Measurements from ENCODE around the gene CFDP1. TPM values are rescaled to one million over a fixed set of nuclear protein-coding genes. Genes with fewer than 3 reads are reported as not detected.
A peak's percentile ranks its signal among the peaks of the same experiment; 100 is the strongest.

The CFDP1 gene
- total RNA-seq, 1 experiment from 2014 or later = 44.7 TPM

DNA sequence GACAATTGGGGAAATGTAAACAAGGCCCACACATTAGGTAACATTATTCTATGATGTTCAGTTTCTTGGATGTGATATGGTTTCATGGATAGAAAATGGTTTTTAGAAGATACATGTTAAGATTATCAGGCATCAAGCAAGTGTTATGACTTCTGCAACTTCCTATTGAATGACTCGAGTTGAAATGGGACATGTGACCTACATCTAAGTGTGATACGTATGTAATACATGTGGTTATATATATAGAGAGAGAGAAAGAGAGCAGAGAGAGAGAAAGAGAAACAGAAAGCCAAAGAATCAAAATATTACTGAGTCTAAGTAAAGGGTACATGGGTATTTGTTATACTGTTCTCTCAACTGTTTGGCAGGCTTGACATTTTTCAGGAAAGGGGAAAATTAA, 29.5 kb upstream of the CFDP1 start:
- Mint-ChIP-seq H3K4me3 (ENCODE audit: unreplicated experiment) (peak overlapping the region; percentile 95), H3K27me3 (ENCODE audit: insufficient read depth, unreplicated experiment) (no peaks in the 10 kb centered on the region), H3K9me3 (ENCODE audit: unreplicated experiment) (no peaks in the 10 kb centered on the region), H3K36me3 (ENCODE audit: insufficient read depth, unreplicated experiment) (peaks cover 23% of the 10 kb centered on the region), H3K4me1 (ENCODE audit: insufficient read depth, unreplicated experiment) (peaks cover 37% of the 10 kb centered on the region), H3K27ac (ENCODE audit: low read depth, unreplicated experiment) (peak overlapping the region; percentile 92)
- POLR2A ChIA-PET = interaction anchor here (0.6 to 1.7 kb wide), 6 partner anchors 20 to 213 kb away, joined by 3 to 22 read pairs (median 3); partner anchors contain the start of gene CFDP1
- intact Hi-C loops (cut with micrococcal nuclease) = no loop called here
- CTCF ChIA-PET = interaction anchor here (0.6 to 1.1 kb wide), 2 partner anchors 19 to 55 kb away, joined by 3 to 4 read pairs; no protein-coding TSS in a partner anchor
- TF ChIP-seq, protein P1, sequence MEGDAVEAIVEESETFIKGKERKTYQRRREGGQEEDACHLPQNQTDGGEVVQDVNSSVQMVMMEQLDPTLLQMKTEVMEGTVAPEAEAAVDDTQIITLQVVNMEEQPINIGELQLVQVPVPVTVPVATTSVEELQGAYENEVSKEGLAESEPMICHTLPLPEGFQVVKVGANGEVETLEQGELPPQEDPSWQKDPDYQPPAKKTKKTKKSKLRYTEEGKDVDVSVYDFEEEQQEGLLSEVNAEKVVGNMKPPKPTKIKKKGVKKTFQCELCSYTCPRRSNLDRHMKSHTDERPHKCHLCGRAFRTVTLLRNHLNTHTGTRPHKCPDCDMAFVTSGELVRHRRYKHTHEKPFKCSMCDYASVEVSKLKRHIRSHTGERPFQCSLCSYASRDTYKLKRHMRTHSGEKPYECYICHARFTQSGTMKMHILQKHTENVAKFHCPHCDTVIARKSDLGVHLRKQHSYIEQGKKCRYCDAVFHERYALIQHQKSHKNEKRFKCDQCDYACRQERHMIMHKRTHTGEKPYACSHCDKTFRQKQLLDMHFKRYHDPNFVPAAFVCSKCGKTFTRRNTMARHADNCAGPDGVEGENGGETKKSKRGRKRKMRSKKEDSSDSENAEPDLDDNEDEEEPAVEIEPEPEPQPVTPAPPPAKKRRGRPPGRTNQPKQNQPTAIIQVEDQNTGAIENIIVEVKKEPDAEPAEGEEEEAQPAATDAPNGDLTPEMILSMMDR (IDR thresholded peaks at IDR 0.05; ENCODE audit: unreplicated experiment) = no peak
- BruUV-seq (replicated peaks) = no TSS peak
- DNase-seq (ENCODE audit: unreplicated experiment) = no peak

- no peaks in the 10 kb centered on the region for H3K9me3 Mint-ChIP-seq (ENCODE audit: unreplicated experiment)
- intact Hi-C loops (cut with micrococcal nuclease) = no loop called here
- H3K36me3 Mint-ChIP-seq (ENCODE audit: insufficient read depth, unreplicated experiment) = peaks cover 23% of the 10 kb centered on the region
- H3K27ac Mint-ChIP-seq (ENCODE audit: low read depth, unreplicated experiment) = no peak overlapping the region
- H3K4me3 Mint-ChIP-seq (ENCODE audit: unreplicated experiment) = no peak overlapping the region
- H3K27me3 Mint-ChIP-seq (ENCODE audit: insufficient read depth, unreplicated experiment) = no peaks in the 10 kb centered on the region
- TF ChIP-seq, protein P1 (IDR thresholded peaks at IDR 0.05; ENCODE audit: unreplicated experiment) = no peak
- DNase-seq (ENCODE audit: unreplicated experiment) = no peak
- no TSS peak for BruUV-seq (replicated peaks)
- H3K4me1 Mint-ChIP-seq (ENCODE audit: insufficient read depth, unreplicated experiment) = peaks cover 37% of the 10 kb centered on the region
- CTCF ChIA-PET = no interaction called here
- POLR2A ChIA-PET = no interaction called here
Observed at GRCh38 chr16:75461575-75461974, 28.3 kb upstream of the CFDP1 start.

GRCh38 chr16:75460446-75460845, 27.1 kb upstream of the CFDP1 start:
- peaks cover 37% of the 10 kb centered on the region for H3K4me1 Mint-ChIP-seq (ENCODE audit: insufficient read depth, unreplicated experiment)
- no TSS peak for BruUV-seq (replicated peaks)
- intact Hi-C loops (cut with micrococcal nuclease) = no loop called here

DNA sequence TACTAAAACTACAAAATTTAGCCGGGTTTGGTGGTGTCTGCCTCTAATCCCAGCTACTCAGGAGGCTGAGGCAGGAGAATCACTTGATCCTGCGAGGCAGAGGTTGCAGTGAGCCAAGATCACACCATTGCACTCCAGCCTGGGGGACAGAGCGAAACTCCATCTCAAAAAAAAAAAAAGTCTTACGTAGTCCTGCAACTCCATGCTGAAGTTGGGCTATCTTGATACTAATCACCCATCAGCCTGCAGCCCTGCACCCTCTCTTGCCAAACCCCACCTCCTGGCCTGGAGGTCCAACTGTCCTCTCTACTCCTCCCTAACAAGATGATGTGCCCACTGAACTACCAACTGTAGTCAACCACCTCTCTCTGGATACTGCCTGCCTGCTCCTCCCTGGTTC, 26.4 kb upstream of the CFDP1 start:
- Mint-ChIP-seq H3K27me3 (ENCODE audit: insufficient read depth, unreplicated experiment) (no peaks in the 10 kb centered on the region), H3K4me1 (ENCODE audit: insufficient read depth, unreplicated experiment) (peaks cover 33% of the 10 kb centered on the region), H3K27ac (ENCODE audit: low read depth, unreplicated experiment) (no peak overlapping the region), H3K4me3 (ENCODE audit: unreplicated experiment) (no peak overlapping the region), H3K9me3 (ENCODE audit: unreplicated experiment) (no peaks in the 10 kb centered on the region), H3K36me3 (ENCODE audit: insufficient read depth, unreplicated experiment) (peaks cover 20% of the 10 kb centered on the region)
- CTCF ChIA-PET = no interaction called here
- no peak for DNase-seq (ENCODE audit: unreplicated experiment)
- POLR2A ChIA-PET = interaction anchor here (0.7 kb wide), 1 partner anchor 1934 kb away, joined by 3 read pairs; no protein-coding TSS in a partner anchor
- TF ChIP-seq, protein P1 (IDR thresholded peaks at IDR 0.05; ENCODE audit: unreplicated experiment) = no peak
- intact Hi-C loops (cut with micrococcal nuclease) = no loop called here
- no TSS peak for BruUV-seq (replicated peaks)

More at GRCh38 chr16:75460446-75460845, 27.1 kb upstream of the CFDP1 start:
- POLR2A ChIA-PET = interaction anchor here (0.7 kb wide), 1 partner anchor 161 kb away, joined by 3 read pairs; no protein-coding TSS in a partner anchor
- DNase-seq (ENCODE audit: unreplicated experiment) = no peak
- CTCF ChIA-PET = interaction anchor here (0.5 kb wide), 1 partner anchor 90 kb away, joined by 6 read pairs; no protein-coding TSS in a partner anchor
- TF ChIP-seq, protein P1 (IDR thresholded peaks at IDR 0.05; ENCODE audit: unreplicated experiment) = no peak
- Mint-ChIP-seq H3K9me3 (ENCODE audit: unreplicated experiment) (no peaks in the 10 kb centered on the region), H3K27me3 (ENCODE audit: insufficient read depth, unreplicated experiment) (no peaks in the 10 kb centered on the region), H3K36me3 (ENCODE audit: insufficient read depth, unreplicated experiment) (peaks cover 23% of the 10 kb centered on the region), H3K27ac (ENCODE audit: low read depth, unreplicated experiment) (peak overlapping the region; percentile 19), H3K4me3 (ENCODE audit: unreplicated experiment) (no peak overlapping the region)

Measured in MCF 10A (cell line).